Suppressor macrophage treated with lipopolysaccharide for 4 hours (primary cell): ENCODE results near the gene ENC1.

Source experiments
- DNase-seq: peaks from one replicate; pipeline ENCODE4 v3.0.0-alpha.2; 2020

Gene ENC1

DNA sequence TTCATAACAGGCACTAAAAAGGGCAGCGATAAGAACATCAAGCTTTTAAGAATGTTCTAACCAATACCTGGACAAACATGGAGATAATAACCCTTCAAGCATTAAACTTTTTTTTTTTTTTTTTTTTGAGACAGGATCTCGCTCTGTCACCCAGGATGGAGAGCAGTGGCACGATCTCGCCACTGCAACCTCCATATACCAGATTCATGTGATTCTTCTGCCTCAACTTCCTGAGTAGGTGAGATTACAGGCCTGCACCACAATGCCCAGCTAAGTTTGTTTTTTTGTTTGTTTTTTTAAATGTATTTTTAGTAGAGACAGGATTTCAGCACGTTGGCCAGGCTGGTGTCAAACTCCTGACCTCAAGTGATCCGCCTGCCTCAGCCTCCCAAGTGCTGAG is 14.7 kb upstream of the ENC1 start:
- no peak for DNase-seq

DNA sequence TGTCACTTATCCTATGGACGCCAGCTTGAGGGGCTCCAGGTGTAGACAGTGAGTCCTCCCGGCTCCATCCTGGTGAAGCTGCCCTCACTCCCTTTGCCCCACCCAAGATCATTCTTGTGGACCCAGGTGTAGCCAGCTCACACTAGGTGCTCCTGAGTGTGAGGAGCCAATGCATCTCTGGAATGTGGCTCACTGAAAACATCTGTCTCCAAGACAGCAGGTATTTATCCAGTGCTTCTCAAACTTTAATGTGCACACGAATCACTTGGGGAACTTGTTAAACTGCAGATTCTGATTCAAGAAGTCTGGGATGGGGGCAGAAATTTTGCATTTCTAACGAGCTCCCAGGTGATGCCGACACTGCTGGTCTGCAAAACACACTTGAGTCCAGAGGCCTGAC is 13.5 kb upstream of the ENC1 start:
- DNase-seq = no peak

DNA sequence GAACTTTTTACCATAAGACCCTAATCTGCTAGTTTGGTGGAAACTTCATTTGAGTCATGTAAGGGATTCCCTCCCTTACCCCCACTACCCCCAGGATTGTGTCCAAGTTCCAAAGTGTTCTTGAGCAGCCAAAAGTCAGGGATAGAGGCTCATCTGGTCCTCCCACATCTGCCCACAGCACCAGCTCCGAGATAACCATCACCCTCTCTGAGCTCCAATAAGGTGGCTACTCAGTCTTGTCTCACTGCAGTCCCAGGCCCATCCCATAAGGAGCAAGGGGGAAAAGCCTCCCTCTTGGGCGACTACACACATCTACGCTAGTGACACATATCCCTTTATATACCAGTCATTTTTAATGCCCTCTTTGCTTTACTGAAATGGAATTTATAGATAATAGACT is 12.0 kb upstream of the ENC1 start:
- no peak for DNase-seq

GRCh38 chr5:74651710-74652109 is 11.2 kb upstream of the ENC1 start:
- no peak for DNase-seq

- DNase-seq = no peak
Observed at GRCh38 chr5:74649421-74649973, 9.0 kb upstream of the ENC1 start.

GRCh38 chr5:74648835-74649293 is 8.3 kb upstream of the ENC1 start:
- DNase-seq = peak; percentile 75

DNA sequence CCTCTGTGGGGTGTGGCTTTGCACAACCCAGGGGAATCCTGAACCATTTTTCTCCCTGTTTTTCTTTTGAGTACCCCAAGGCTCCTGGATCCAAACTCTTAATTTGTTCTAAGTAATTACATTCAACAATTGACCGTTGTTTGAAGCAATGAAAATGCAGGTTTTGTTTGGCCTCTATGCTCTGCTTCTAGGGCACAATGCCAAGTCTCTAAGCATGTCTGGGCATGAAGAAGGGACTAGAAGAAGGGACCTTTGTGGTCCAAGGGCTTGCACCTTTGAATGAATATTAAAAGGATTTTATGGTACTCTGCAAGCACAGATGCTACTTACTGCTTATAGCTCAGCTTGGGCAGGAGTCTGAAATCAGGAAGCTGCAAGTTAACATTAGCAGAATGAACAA is 6.6 kb upstream of the ENC1 start:
- no peak for DNase-seq

- peak; percentile 90 for DNase-seq
Observed at GRCh38 chr5:74643111-74643562, 2.6 kb upstream of the ENC1 start.

GRCh38 chr5:74642543-74642863 is 2.0 kb upstream of the ENC1 start:
- no peak for DNase-seq

GRCh38 chr5:74641735-74642542 is 1.4 kb upstream of the ENC1 start:
- peak; percentile 87 for DNase-seq

DNA sequence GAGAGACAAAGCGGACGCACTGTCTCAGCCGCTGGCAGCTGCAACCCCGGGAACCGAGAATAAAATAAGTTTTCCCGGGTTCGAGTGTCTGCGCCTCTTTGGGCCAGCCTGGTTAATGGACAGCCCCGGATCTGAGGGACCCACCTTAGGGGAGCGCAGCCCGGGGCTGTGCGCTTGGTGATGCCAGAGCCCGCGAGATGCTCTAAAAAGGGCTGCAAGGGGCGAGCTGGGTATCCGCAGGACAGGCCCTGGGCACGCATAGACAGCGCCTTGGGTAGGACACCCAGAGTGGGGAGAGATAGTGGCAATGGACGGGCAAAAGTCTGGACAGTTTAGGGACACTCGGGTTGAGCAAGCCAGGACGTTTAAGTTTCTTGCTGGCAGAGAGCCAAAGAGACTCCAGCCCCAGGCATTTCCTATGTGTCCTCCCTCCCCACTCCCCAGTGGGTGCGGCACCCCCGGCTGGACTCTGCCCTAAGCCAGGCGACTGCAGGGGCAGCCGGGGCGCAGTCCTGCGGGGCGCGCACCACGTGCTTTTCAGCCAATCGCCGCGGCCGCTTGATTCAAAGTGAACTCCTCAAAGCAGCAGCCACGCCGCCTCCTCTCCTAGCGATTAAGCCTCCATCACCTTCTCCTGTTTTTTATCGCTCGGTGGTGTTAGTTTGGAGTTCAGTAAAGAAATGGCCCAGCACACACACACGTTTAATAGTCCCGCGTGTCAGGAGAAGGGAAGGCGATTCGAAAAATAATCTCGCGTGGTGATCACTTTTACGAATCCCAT is 616 bp upstream of the ENC1 start:
- DNase-seq = peak; percentile 46

GRCh38 chr5:74639807-74640449 is 600 bp downstream of the ENC1 start:
- peak; percentile 71 for DNase-seq

DNA sequence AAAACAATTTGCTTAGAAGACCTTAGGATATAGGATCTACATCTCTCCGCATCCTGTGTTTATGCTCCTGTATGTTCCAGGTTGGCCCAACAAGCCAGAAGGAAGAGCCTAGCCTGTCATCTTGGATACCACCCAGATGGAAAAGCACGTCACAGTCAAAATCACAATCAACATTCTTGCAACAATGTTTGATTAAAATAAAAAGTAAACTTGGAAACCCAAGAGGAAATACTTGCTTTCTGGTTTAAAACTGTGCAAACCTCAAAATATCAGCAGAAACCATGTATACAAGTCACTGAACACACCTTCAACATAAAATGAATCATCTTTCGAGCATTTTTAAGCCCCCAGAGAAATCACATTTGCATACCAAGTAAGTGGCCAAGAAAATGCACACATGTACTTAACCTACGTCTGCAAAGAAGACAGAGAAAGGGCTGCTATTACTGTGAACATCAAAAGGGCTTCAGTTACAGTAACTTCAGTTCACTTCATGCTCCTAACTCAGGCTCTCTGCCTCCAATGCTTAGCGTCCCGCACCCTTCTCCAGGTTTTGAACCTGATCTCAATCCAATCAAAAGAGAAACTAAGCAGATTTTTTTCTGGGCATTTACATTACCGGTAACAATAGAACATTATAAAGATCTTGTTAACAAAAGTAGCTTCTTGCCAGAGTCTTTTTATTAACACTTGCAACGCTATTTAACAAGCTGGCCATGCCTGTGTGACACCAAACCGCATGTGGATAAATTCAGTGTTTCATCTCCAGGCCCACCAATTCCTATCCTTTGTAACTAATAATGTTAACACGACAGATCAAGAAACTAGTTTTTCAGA is 1.3 kb downstream of the ENC1 start:
- peak; percentile 25 for DNase-seq

GRCh38 chr5:74638544-74638969 is 2.0 kb downstream of the ENC1 start:
- DNase-seq = no peak

GRCh38 chr5:74636552-74636951 is 4.0 kb downstream of the ENC1 start:
- no peak for DNase-seq

DNA sequence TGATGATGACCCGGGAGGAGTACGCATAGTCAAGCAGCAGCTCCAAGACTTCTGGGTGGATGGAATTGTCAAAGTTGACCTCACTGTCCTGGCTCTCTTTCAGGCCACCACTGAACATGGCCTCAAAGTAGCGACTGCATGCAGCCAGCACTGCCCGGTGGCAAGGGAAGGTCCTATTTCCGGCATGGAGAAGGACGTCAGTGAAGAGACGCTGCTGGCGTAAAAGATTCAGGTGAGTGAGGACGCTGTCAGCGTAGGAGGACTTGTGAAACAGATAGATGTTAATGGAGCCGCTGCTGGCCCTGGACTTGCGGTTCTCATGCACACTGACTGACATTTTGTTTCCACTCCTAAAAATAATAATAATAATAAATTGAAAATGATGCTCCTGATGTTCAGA is 4.4 kb downstream of the ENC1 start:
- DNase-seq = no peak

- no peak for DNase-seq
Observed at GRCh38 chr5:74634611-74635286, 5.8 kb downstream of the ENC1 start.

GRCh38 chr5:74633695-74634094 is 6.8 kb downstream of the ENC1 start:
- no peak for DNase-seq

DNA sequence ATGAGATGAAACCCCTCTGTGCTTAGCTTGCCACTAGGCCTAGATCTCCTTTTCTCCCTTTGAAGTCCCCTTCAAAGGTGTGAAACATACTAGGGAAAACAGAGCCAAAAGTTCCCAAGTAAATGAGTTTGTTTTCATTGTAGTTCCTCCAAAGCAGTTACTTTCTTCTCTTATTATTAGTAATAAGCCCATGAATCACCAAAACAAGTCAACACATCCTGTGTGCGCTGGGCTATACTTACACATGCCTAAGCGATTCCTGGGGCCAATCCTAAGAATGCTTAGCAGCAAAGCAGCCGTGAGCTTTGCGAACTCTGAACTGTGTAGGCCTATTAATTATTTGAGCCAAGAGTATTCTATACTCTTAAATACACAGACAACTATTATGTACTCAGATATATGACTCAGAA is 7.6 kb downstream of the ENC1 start:
- DNase-seq = peak; percentile 65

DNA sequence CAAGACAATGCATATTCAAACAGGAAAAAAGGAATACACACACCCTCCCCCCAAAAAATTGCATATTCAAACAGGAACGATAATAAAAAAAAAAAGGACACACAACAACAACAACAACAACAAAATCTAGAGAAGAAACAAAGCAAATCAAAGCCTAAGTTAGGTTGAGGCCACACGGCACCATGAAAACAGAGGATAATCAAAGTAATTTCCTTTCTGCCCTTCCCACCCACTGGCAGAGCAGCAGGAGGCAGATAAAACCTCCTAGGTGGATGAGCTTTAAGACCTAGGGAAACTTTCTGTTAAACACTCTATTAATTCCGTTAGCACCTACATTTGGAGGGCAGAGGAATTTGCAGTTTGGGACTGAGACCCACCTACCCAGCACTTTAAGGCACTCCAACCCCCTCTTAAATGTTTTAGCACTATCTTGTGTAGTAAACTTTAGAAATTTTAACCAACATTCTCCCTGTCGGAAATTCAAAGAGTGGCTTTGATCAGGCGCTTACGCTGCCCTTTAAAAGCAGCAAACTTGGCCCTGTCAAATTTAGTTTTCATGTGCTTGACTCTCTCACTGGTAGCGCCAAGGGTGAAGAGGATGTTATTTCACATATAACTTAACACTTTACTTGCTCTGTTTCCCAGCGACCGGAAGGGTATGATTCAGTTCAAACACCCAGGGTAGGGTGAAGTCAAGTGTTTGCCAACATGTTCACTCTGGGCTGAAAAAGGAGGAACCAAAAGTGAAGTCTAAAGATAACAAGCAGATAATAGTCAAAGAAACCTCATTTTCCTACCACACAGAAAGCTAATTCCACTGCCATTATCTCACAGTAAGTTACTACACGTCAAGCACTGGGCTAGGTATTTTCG is 9.2 kb downstream of the ENC1 start:
- DNase-seq = peak; percentile 86
